ENCODE data around the gene FARP2.

FARP2 gene

DNA sequence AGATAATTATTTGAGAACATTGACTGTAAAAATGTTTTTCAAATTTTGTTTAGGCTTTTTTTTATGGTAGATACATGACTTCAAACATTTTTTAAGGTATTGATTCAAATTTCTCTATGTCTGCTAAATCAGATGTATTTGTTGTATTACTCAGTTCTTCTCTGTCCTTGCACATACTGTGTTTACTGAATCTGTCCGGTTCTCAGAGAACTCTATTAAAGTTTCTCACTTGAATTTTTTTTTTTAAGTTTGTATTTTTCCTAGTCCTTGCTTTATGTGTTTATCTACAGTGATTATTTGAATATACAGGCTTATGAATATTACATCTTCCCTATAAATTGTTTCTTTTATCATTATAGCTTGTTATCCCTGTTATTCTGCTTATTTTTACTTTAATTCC, 35.1 kb upstream of the FARP2 start:
- no peak overlapping the region for H4K8ac ChIP-seq (ENCODE audit: low read depth, low read length)
- H2AFZ ChIP-seq (ENCODE audit: low read length): no peak overlapping the region
- no peak overlapping the region for H2AK5ac ChIP-seq (ENCODE audit: low read depth, low read length)
- peaks cover 0 to 3% of the 10 kb centered on the region in 2 donors for H3K9me3 ChIP-seq (replicated peaks in 1 of 2; ENCODE audit: control insufficient read depth in 2 of 2, insufficient read depth in 1 of 2, low read depth in 1 of 2, low read length in 2 of 2)
- H3K18ac ChIP-seq (ENCODE audit: low read length): no peak overlapping the region
- H3K4me3 ChIP-seq (ENCODE audit: low read length in 2 of 2): no peak overlapping the region
- peaks cover 0 to 86% of the 10 kb centered on the region in 2 donors for H3K36me3 ChIP-seq (replicated peaks in 1 of 2; ENCODE audit: control insufficient read depth in 2 of 2, insufficient read depth in 2 of 2, low read length in 2 of 2)
- H2BK12ac ChIP-seq (ENCODE audit: low read length): no peak overlapping the region
- DNase-seq (ENCODE audit: low spot score): no peak
- H3K9ac ChIP-seq (ENCODE audit: low read depth, low read length, poor library complexity): no peak overlapping the region
- H3K79me1 ChIP-seq (ENCODE audit: low read depth, low read length): peaks cover 7% of the 10 kb centered on the region
- H2BK5ac ChIP-seq (ENCODE audit: low read length): no peak overlapping the region
- no CpG with 5 or more reads among the region's 1 CpG for WGBS, 2 donors (ENCODE audit: extremely low coverage in 2 of 2, insufficient read length in 2 of 2, insufficient replicate concordance in 1 of 2)
- no peak overlapping the region for H3K23ac ChIP-seq (ENCODE audit: low read depth, low read length, poor library complexity)
- H3K14ac ChIP-seq (ENCODE audit: low read length): no peak overlapping the region
- no peak overlapping the region for H2BK15ac ChIP-seq (ENCODE audit: low read length)
- H3K27me3 ChIP-seq (ENCODE audit: control insufficient read depth in 3 of 3, insufficient read depth in 3 of 3, low read depth in 1 of 3, low read length in 3 of 3): no peaks in the 10 kb centered on the region
- H2BK120ac ChIP-seq (ENCODE audit: low read depth, low read length): no peak overlapping the region
- H3K4me2 ChIP-seq (ENCODE audit: insufficient read depth, low read length, poor library complexity, severe bottlenecking): no peak overlapping the region
- H3K4ac ChIP-seq (ENCODE audit: low read length): no peak overlapping the region
- peaks cover 2 to 12% of the 10 kb centered on the region in 2 donors for H3K4me1 ChIP-seq (ENCODE audit: control insufficient read depth in 2 of 2, insufficient read depth in 1 of 2, low read depth in 1 of 2, low read length in 2 of 2)
- H3K27ac ChIP-seq (replicated peaks; ENCODE audit: low read length): no peak overlapping the region
- no peak overlapping the region for H4K91ac ChIP-seq (ENCODE audit: low read depth, low read length, poor library complexity)

DNA sequence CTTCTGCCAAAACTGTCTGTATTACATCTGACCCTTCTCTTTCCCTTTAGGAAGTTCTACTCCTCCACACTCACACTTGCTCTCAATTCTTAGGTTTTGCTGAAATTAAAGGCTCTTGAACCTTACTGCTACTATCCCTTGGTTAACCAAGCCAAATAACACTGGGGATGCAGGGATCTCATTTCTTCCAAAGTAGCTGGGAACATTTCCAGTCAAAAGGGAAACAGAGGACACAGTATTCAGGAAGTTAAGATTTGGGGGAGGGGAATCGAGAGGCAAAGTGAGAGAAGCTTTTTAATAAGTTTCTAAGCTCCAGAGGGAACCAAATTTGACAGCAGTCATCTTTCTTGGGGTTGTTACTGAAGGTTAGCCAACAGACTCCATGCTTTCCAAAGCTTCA, 34.2 kb upstream of the FARP2 start:
- WGBS, 2 donors (ENCODE audit: extremely low coverage in 2 of 2, insufficient read length in 2 of 2, insufficient replicate concordance in 1 of 2): no CpG with 5 or more reads among the region's 1 CpG
- H3K27ac ChIP-seq (replicated peaks; ENCODE audit: low read length): no peak overlapping the region
- H3K9ac ChIP-seq (ENCODE audit: low read depth, low read length, poor library complexity): no peak overlapping the region

GRCh38 chr2:241323778-241324177, 32.3 kb upstream of the FARP2 start:
- Histone ChIP-seq H3K79me1 (ENCODE audit: low read depth, low read length) (peaks cover 7% of the 10 kb centered on the region), H3K4me1 (ENCODE audit: control insufficient read depth in 2 of 2, insufficient read depth in 1 of 2, low read depth in 1 of 2, low read length in 2 of 2) (no peaks in the 10 kb centered on the region), H4K91ac (ENCODE audit: low read depth, low read length, poor library complexity) (no peak overlapping the region), H3K23ac (ENCODE audit: low read depth, low read length, poor library complexity) (no peak overlapping the region), H3K9me3 (replicated peaks in 1 of 2; ENCODE audit: control insufficient read depth in 2 of 2, insufficient read depth in 1 of 2, low read depth in 1 of 2, low read length in 2 of 2) (peaks cover 3 to 15% of the 10 kb centered on the region in 2 donors), H2BK120ac (ENCODE audit: low read depth, low read length) (no peak overlapping the region), H3K36me3 (replicated peaks in 1 of 2; ENCODE audit: control insufficient read depth in 2 of 2, insufficient read depth in 2 of 2, low read length in 2 of 2) (peaks cover 8 to 92% of the 10 kb centered on the region in 2 donors), H3K27ac (replicated peaks; ENCODE audit: low read length) (no peak overlapping the region), H3K4me2 (ENCODE audit: insufficient read depth, low read length, poor library complexity, severe bottlenecking) (no peak overlapping the region), H2AFZ (ENCODE audit: low read length) (no peak overlapping the region), H3K4ac (ENCODE audit: low read length) (no peak overlapping the region), H2BK15ac (ENCODE audit: low read length) (no peak overlapping the region), H3K14ac (ENCODE audit: low read length) (no peak overlapping the region), H4K8ac (ENCODE audit: low read depth, low read length) (no peak overlapping the region), H3K18ac (ENCODE audit: low read length) (no peak overlapping the region), H2AK5ac (ENCODE audit: low read depth, low read length) (no peak overlapping the region), H2BK5ac (ENCODE audit: low read length) (no peak overlapping the region), H3K4me3 (ENCODE audit: low read length in 2 of 2) (no peak overlapping the region), H3K9ac (ENCODE audit: low read depth, low read length, poor library complexity) (no peak overlapping the region), H2BK12ac (ENCODE audit: low read length) (no peak overlapping the region), H3K27me3 (ENCODE audit: control insufficient read depth in 3 of 3, insufficient read depth in 3 of 3, low read depth in 1 of 3, low read length in 3 of 3) (no peaks in the 10 kb centered on the region)
- no peak for DNase-seq (ENCODE audit: low spot score)
- no CpG with 5 or more reads among the region's 5 CpGs for WGBS, 2 donors (ENCODE audit: extremely low coverage in 2 of 2, insufficient read length in 2 of 2, insufficient replicate concordance in 1 of 2)

More for the DNA sequence above, 34.2 kb upstream of the FARP2 start:
- no peak for DNase-seq (ENCODE audit: low spot score)
- Histone ChIP-seq H3K18ac (ENCODE audit: low read length) (no peak overlapping the region), H2AFZ (ENCODE audit: low read length) (no peak overlapping the region), H3K9me3 (replicated peaks in 1 of 2; ENCODE audit: control insufficient read depth in 2 of 2, insufficient read depth in 1 of 2, low read depth in 1 of 2, low read length in 2 of 2) (peaks cover 3 to 10% of the 10 kb centered on the region in 2 donors), H3K4me1 (ENCODE audit: control insufficient read depth in 2 of 2, insufficient read depth in 1 of 2, low read depth in 1 of 2, low read length in 2 of 2) (peaks cover 2 to 12% of the 10 kb centered on the region in 2 donors), H3K36me3 (replicated peaks in 1 of 2; ENCODE audit: control insufficient read depth in 2 of 2, insufficient read depth in 2 of 2, low read length in 2 of 2) (peaks cover 4 to 90% of the 10 kb centered on the region in 2 donors), H2BK5ac (ENCODE audit: low read length) (no peak overlapping the region), H3K4me3 (ENCODE audit: low read length in 2 of 2) (no peak overlapping the region), H3K4ac (ENCODE audit: low read length) (no peak overlapping the region), H3K4me2 (ENCODE audit: insufficient read depth, low read length, poor library complexity, severe bottlenecking) (no peak overlapping the region), H3K79me1 (ENCODE audit: low read depth, low read length) (peaks cover 7% of the 10 kb centered on the region), H3K14ac (ENCODE audit: low read length) (no peak overlapping the region), H4K8ac (ENCODE audit: low read depth, low read length) (no peak overlapping the region), H2BK120ac (ENCODE audit: low read depth, low read length) (no peak overlapping the region), H2BK12ac (ENCODE audit: low read length) (no peak overlapping the region), H3K23ac (ENCODE audit: low read depth, low read length, poor library complexity) (no peak overlapping the region), H4K91ac (ENCODE audit: low read depth, low read length, poor library complexity) (no peak overlapping the region), H2AK5ac (ENCODE audit: low read depth, low read length) (no peak overlapping the region), H3K27me3 (ENCODE audit: control insufficient read depth in 3 of 3, insufficient read depth in 3 of 3, low read depth in 1 of 3, low read length in 3 of 3) (no peaks in the 10 kb centered on the region), H2BK15ac (ENCODE audit: low read length) (no peak overlapping the region)

GRCh38 chr2:241324775-241325174, 31.3 kb upstream of the FARP2 start:
- H3K27me3 ChIP-seq (ENCODE audit: control insufficient read depth in 3 of 3, insufficient read depth in 3 of 3, low read depth in 1 of 3, low read length in 3 of 3): no peaks in the 10 kb centered on the region
- no peak overlapping the region for H4K8ac ChIP-seq (ENCODE audit: low read depth, low read length)
- no peak overlapping the region for H3K4me2 ChIP-seq (ENCODE audit: insufficient read depth, low read length, poor library complexity, severe bottlenecking)
- no peak overlapping the region for H2BK120ac ChIP-seq (ENCODE audit: low read depth, low read length)
- no peak overlapping the region for H3K23ac ChIP-seq (ENCODE audit: low read depth, low read length, poor library complexity)
- peaks cover 8 to 92% of the 10 kb centered on the region in 2 donors for H3K36me3 ChIP-seq (replicated peaks in 1 of 2; ENCODE audit: control insufficient read depth in 2 of 2, insufficient read depth in 2 of 2, low read length in 2 of 2)
- H2BK12ac ChIP-seq (ENCODE audit: low read length): no peak overlapping the region
- H2AK5ac ChIP-seq (ENCODE audit: low read depth, low read length): no peak overlapping the region
- no peak overlapping the region for H3K9ac ChIP-seq (ENCODE audit: low read depth, low read length, poor library complexity)
- no peak overlapping the region for H3K4ac ChIP-seq (ENCODE audit: low read length)
- H2AFZ ChIP-seq (ENCODE audit: low read length): no peak overlapping the region
- H3K27ac ChIP-seq (replicated peaks; ENCODE audit: low read length): no peak overlapping the region
- H3K79me1 ChIP-seq (ENCODE audit: low read depth, low read length): peaks cover 7% of the 10 kb centered on the region
- H2BK15ac ChIP-seq (ENCODE audit: low read length): no peak overlapping the region
- H2BK5ac ChIP-seq (ENCODE audit: low read length): no peak overlapping the region
- no peak for DNase-seq (ENCODE audit: low spot score)
- peaks cover 3 to 15% of the 10 kb centered on the region in 2 donors for H3K9me3 ChIP-seq (replicated peaks in 1 of 2; ENCODE audit: control insufficient read depth in 2 of 2, insufficient read depth in 1 of 2, low read depth in 1 of 2, low read length in 2 of 2)
- no peak overlapping the region for H3K18ac ChIP-seq (ENCODE audit: low read length)
- H4K91ac ChIP-seq (ENCODE audit: low read depth, low read length, poor library complexity): no peak overlapping the region
- no peaks in the 10 kb centered on the region for H3K4me1 ChIP-seq (ENCODE audit: control insufficient read depth in 2 of 2, insufficient read depth in 1 of 2, low read depth in 1 of 2, low read length in 2 of 2)
- H3K4me3 ChIP-seq (ENCODE audit: low read length in 2 of 2): no peak overlapping the region
- no peak overlapping the region for H3K14ac ChIP-seq (ENCODE audit: low read length)
